Measurements from ENCODE around the gene UTS2R. TPM values are rescaled to one million over a fixed set of nuclear protein-coding genes. Genes with fewer than 3 reads are reported as not detected.
"Not testable (repeated sequence)": the region's sequence is repeated elsewhere in the genome, so short reads cannot be mapped to it uniquely, and the experiment has no call there.

Gene UTS2R
- total RNA-seq, 4 donors from 2014 or later, result not detected

GRCh38 chr17:82375359-82376041, 3.9 kb downstream of the UTS2R start:
- H3K27me3 ChIP-seq, result peaks cover 85% of the 10 kb centered on the region
- no peaks in the 10 kb centered on the region for H3K9me3 ChIP-seq
- no peak for DNase-seq (ENCODE audit: low spot score in 2 of 2)
- no peaks in the 10 kb centered on the region for H3K36me3 ChIP-seq
- no peak overlapping the region for H3K27ac ChIP-seq
- WGBS, result 60% methylated on average over 3 of the region's 46 CpGs
- H3K4me1 ChIP-seq, result peaks cover 19% of the 10 kb centered on the region
- TF ChIP-seq POLR2A (IDR thresholded peaks at IDR 0.05) (no peak), POLR2AphosphoS5 (IDR thresholded peaks at IDR 0.05) (no peak), EP300 (IDR thresholded peaks at IDR 0.05) (no peak), CTCF (IDR thresholded peaks at IDR 0.05) (no peak)
- no peak overlapping the region for H3K4me3 ChIP-seq

- DNase-seq (ENCODE audit: low spot score in 2 of 2), result no peak
- 82% methylated on average over 13 of the region's 16 CpGs for WGBS
- Histone ChIP-seq H3K36me3 (no peaks in the 10 kb centered on the region), H3K27me3 (peaks cover 80% of the 10 kb centered on the region), H3K4me1 (peaks cover 18% of the 10 kb centered on the region), H3K9me3 (no peaks in the 10 kb centered on the region), H3K4me3 (no peak overlapping the region), H3K27ac (no peak overlapping the region)
- no peak for TF ChIP-seq CTCF (IDR thresholded peaks at IDR 0.05)
- no peak for TF ChIP-seq EP300 (IDR thresholded peaks at IDR 0.05)
- TF ChIP-seq POLR2A (IDR thresholded peaks at IDR 0.05), result no peak
These were observed 4.6 kb downstream of the UTS2R start for GRCh38 chr17:82376042-82376730.

GRCh38 chr17:82377294-82377693, 5.7 kb downstream of the UTS2R start:
- 64% methylated on average over 3 of the region's 5 CpGs for WGBS
- H3K27me3 ChIP-seq, result peaks cover 75% of the 10 kb centered on the region
- not testable (repeated sequence) for H3K27ac ChIP-seq; H3K36me3 ChIP-seq; DNase-seq (ENCODE audit: low spot score in 2 of 2); H3K4me3 ChIP-seq; H3K9me3 ChIP-seq
- peaks cover 10% of the 10 kb centered on the region for H3K4me1 ChIP-seq

GRCh38 chr17:82377924-82378740, 6.6 kb downstream of the UTS2R start:
- no peaks in the 10 kb centered on the region for H3K9me3 ChIP-seq
- H3K36me3 ChIP-seq, result no peaks in the 10 kb centered on the region
- peaks cover 10% of the 10 kb centered on the region for H3K4me1 ChIP-seq
- H3K27ac ChIP-seq, result no peak overlapping the region
- no peak for DNase-seq (ENCODE audit: low spot score in 2 of 2)
- WGBS, result 77% methylated on average over 29 of the region's 31 CpGs
- TF ChIP-seq CTCF (IDR thresholded peaks at IDR 0.05) (no peak), POLR2A (IDR thresholded peaks at IDR 0.05) (no peak), POLR2AphosphoS5 (IDR thresholded peaks at IDR 0.05) (no peak), EP300 (IDR thresholded peaks at IDR 0.05) (no peak)
- H3K27me3 ChIP-seq, result peaks cover 75% of the 10 kb centered on the region
- H3K4me3 ChIP-seq, result no peak overlapping the region

- Histone ChIP-seq H3K4me1 (peaks cover 12% of the 10 kb centered on the region), H3K4me3 (no peak overlapping the region), H3K9me3 (no peaks in the 10 kb centered on the region), H3K27me3 (peaks cover 78% of the 10 kb centered on the region), H3K36me3 (no peaks in the 10 kb centered on the region), H3K27ac (no peak overlapping the region)
- no peak for TF ChIP-seq CTCF (IDR thresholded peaks at IDR 0.05)
- no peak for TF ChIP-seq POLR2A (IDR thresholded peaks at IDR 0.05)
- TF ChIP-seq EP300 (IDR thresholded peaks at IDR 0.05), result no peak
- no peak for TF ChIP-seq POLR2AphosphoS5 (IDR thresholded peaks at IDR 0.05)
- no peak for DNase-seq (ENCODE audit: low spot score in 2 of 2)
- WGBS, result 48% methylated on average over 9 of the region's 10 CpGs
These were observed 7.1 kb downstream of the UTS2R start for GRCh38 chr17:82378741-82379021.

Data from suprapubic skin (tissue), 4 donors.